WI38 (cell line): ENCODE results near the gene CORO6.

Source experiments
- H3K4me3 ChIP-seq: 2 replicates; pipeline ENCODE4 v1.5.1; 2011; ENCODE audit warnings: low read depth, mild to moderate bottlenecking, control low read depth, low read length
- CTCF ChIP-seq: IDR thresholded peaks from 2 replicates; pipeline ENCODE4 v1.5.1; 2012; ENCODE audit warnings: low read depth, mild to moderate bottlenecking, control low read depth, low read length

Gene CORO6

GRCh38 chr17:29593591-29594518 lies 28.9 kb downstream of the CORO6 start:
- no peak for TF ChIP-seq CTCF
- peak overlapping the region; percentile 58 for H3K4me3 ChIP-seq

- no peak for TF ChIP-seq CTCF
- peak within 1 kb of the TSS; percentile 59 for H3K4me3 ChIP-seq
Observed at GRCh38 chr17:29592850-29593551, 29.7 kb downstream of the CORO6 start, which contains the start of gene ANKRD13B. Gene ANKRD13B (plus strand): TSS chr17:29593132. CDS start chr17:29593622, 490 bp downstream.

GRCh38 chr17:29591737-29592608 lies 30.7 kb downstream of the CORO6 start:
- H3K4me3 ChIP-seq = no peak overlapping the region; the same call in 1 of the 2 replicates
- peak; percentile 97 for TF ChIP-seq CTCF

- peak overlapping the region; percentile 31; the same call in 1 of the 2 replicates for H3K4me3 ChIP-seq
- TF ChIP-seq CTCF = no peak
Observed at GRCh38 chr17:29591146-29591736, 31.5 kb downstream of the CORO6 start.

GRCh38 chr17:29590411-29591145 lies 32.1 kb downstream of the CORO6 start:
- no peak for TF ChIP-seq CTCF
- H3K4me3 ChIP-seq = peak overlapping the region; percentile 57
